Measurements from ENCODE around the gene PDGFA. TPM values are rescaled to one million over a fixed set of nuclear protein-coding genes. Genes with fewer than 3 reads are reported as not detected.

Gene PDGFA
- total and polyA plus RNA-seq, 2 experiments from 2014 or later = 4.7 to 8.4 TPM

DNA sequence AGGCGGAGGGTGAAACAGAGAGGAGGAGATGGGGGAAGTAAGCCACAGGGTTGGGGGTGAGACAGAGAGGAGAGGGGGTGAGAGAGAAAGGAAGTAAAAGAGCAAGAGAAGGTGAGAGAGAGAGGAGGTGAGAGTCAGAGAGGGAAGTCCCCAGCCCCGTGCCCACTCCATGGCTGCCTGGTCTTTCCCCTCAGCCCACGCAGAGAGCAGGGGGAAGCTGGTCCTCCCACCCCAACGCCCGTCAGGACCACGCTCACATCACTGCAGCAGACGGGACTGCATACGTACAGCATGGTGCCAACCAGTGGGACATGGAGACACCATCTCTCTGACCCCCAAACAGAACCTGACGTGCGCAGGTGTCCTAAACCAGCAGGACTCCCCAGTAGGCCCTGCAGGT lies 12.1 kb upstream of the PDGFA start:
- no peak overlapping the region for H3K9ac ChIP-seq
- no peaks in the 10 kb centered on the region for H3K9me3 ChIP-seq (ENCODE audit: low read depth)
- no peak overlapping the region for H3K4me3 ChIP-seq
- no peak overlapping the region for H3K27ac ChIP-seq
- no peaks in the 10 kb centered on the region for H3K4me1 ChIP-seq (ENCODE audit: insufficient read depth)
- no peak overlapping the region for H2AFZ ChIP-seq
- WGBS, 2 experiments (ENCODE audit: low coverage in 1 of 2, low lambda C conversion rate in 2 of 2, missing lambda C conversion rate in 2 of 2) = 70 to 79% methylated on average over 9 to 10 of the region's 10 CpGs
- peaks cover 29% of the 10 kb centered on the region for H3K27me3 ChIP-seq (replicated peaks; ENCODE audit: insufficient read depth)
- H3F3A ChIP-seq (ENCODE audit: insufficient read depth) = no peaks in the 10 kb centered on the region
- no peaks in the 10 kb centered on the region for H3K79me2 ChIP-seq (ENCODE audit: insufficient read depth)
- H3K36me3 ChIP-seq (ENCODE audit: low read depth) = no peaks in the 10 kb centered on the region
- no peaks in the 10 kb centered on the region for H4K20me1 ChIP-seq (ENCODE audit: insufficient read depth)
- in situ Hi-C loops (cut with MboI) = no loop called here
- TF ChIP-seq EZH2 (IDR thresholded peaks at IDR 0.05; ENCODE audit: insufficient read depth, poor library complexity, severe bottlenecking) (no peak), EZH2phosphoT487 (IDR thresholded peaks at IDR 0.05; ENCODE audit: insufficient read depth, low read depth) (no peak)
- H3K4me2 ChIP-seq (ENCODE audit: unreplicated experiment) = no peak overlapping the region
- no peak for DNase-seq
- no peaks in the 10 kb centered on the region for H3K9me2 ChIP-seq (ENCODE audit: insufficient read depth)

DNA sequence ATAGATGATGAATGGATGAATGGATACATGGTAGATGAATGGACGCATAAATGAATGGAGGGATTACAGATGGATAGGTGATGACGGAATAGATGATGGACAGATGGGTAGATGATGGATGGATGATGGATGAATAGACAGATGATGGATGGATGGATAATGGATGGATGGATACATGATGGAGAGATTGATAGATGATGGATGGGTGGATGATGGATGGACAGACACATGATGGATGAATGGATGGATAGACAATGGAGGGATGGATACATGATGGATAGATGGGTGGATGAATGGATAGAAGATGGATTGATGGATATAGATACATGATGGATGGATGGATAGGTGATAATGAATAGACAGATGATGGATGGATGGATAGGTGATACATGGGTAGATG lies 8.8 kb upstream of the PDGFA start:
- Histone ChIP-seq H3K27ac (no peak overlapping the region), H3K4me3 (no peak overlapping the region), H3K9ac (no peak overlapping the region), H3K9me2 (ENCODE audit: insufficient read depth) (no peaks in the 10 kb centered on the region), H3K4me2 (ENCODE audit: unreplicated experiment) (no peak overlapping the region), H3K36me3 (ENCODE audit: low read depth) (no peaks in the 10 kb centered on the region), H3K27me3 (replicated peaks; ENCODE audit: insufficient read depth) (peaks cover 29% of the 10 kb centered on the region), H2AFZ (no peak overlapping the region), H3K79me2 (ENCODE audit: insufficient read depth) (no peaks in the 10 kb centered on the region), H4K20me1 (ENCODE audit: insufficient read depth) (no peaks in the 10 kb centered on the region), H3F3A (ENCODE audit: insufficient read depth) (no peaks in the 10 kb centered on the region), H3K9me3 (ENCODE audit: low read depth) (no peaks in the 10 kb centered on the region), H3K4me1 (ENCODE audit: insufficient read depth) (no peaks in the 10 kb centered on the region)
- in situ Hi-C loops (cut with MboI) = no loop called here
- no peak for DNase-seq
- no peak for TF ChIP-seq EZH2 (IDR thresholded peaks at IDR 0.05; ENCODE audit: insufficient read depth, poor library complexity, severe bottlenecking)
- TF ChIP-seq EZH2phosphoT487 (IDR thresholded peaks at IDR 0.05; ENCODE audit: insufficient read depth, low read depth) = no peak
- WGBS, 2 experiments (ENCODE audit: low coverage in 1 of 2, low lambda C conversion rate in 2 of 2, missing lambda C conversion rate in 2 of 2) = 37 to 63% methylated on average over 2 of the region's 2 CpGs

DNA sequence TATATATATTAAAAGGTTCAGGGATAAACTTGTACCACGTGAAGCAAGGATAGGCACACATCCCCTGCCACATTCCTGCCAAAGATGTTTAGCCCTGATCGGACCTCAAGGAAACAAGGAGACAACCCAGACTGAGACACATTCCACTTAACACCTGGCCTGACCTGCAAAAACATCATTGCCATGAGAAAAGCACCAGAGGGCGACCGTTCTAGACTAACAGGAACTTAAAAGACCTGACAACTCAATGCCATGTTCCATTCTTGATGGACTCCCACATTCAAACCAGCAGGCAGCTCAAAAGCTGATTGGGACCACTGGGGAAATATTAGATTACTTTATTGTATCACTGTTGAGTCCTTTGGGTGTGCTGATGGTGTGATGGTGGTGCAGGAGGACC lies 8.1 kb upstream of the PDGFA start:
- H3K4me1 ChIP-seq (ENCODE audit: insufficient read depth) = no peaks in the 10 kb centered on the region
- H3K27me3 ChIP-seq (replicated peaks; ENCODE audit: insufficient read depth) = peaks cover 37% of the 10 kb centered on the region
- no peaks in the 10 kb centered on the region for H3K36me3 ChIP-seq (ENCODE audit: low read depth)
- WGBS, 2 experiments (ENCODE audit: low coverage in 1 of 2, low lambda C conversion rate in 2 of 2, missing lambda C conversion rate in 2 of 2) = 46% methylated on average over 4 of the region's 4 CpGs
- H3K9me2 ChIP-seq (ENCODE audit: insufficient read depth) = no peaks in the 10 kb centered on the region
- no peaks in the 10 kb centered on the region for H3F3A ChIP-seq (ENCODE audit: insufficient read depth)
- H3K9ac ChIP-seq = no peak overlapping the region
- H3K9me3 ChIP-seq (ENCODE audit: low read depth) = no peaks in the 10 kb centered on the region
- H4K20me1 ChIP-seq (ENCODE audit: insufficient read depth) = no peaks in the 10 kb centered on the region
- no peak overlapping the region for H2AFZ ChIP-seq
- H3K27ac ChIP-seq = no peak overlapping the region
- TF ChIP-seq EZH2 (IDR thresholded peaks at IDR 0.05; ENCODE audit: insufficient read depth, poor library complexity, severe bottlenecking) = no peak
- no peak for TF ChIP-seq EZH2phosphoT487 (IDR thresholded peaks at IDR 0.05; ENCODE audit: insufficient read depth, low read depth)
- no peak overlapping the region for H3K4me2 ChIP-seq (ENCODE audit: unreplicated experiment)
- in situ Hi-C loops (cut with MboI) = no loop called here
- H3K79me2 ChIP-seq (ENCODE audit: insufficient read depth) = no peaks in the 10 kb centered on the region
- DNase-seq = no peak
- no peak overlapping the region for H3K4me3 ChIP-seq

DNA sequence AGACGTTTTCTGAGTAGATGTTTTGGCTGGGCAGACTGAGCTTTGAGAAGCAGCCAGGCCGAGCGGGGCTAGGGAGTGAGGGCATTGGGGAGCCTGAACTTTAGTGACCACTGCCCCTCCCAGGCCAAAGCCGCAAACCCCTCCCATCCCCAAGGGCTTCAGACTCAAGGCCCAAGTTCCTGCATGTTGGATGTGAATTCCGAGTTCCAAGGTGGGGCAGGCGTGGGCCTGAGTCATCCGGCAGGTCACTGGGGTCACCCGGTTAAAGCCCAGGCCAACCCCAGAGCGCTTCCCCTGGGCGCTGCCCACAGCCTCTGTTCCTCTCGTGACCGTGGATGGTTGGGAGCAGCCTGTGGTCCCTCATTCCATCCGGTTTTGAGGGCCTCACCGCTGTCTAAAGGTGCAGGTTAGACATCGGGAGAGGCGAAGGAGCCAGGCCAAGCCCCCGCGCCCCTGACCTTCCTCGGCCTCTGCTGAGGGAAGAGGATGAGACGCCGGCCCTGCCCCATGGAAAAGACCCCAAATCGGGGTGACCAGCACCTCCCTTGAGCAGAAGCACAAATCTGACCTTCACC lies 6.9 kb upstream of the PDGFA start:
- H4K20me1 ChIP-seq (ENCODE audit: insufficient read depth) = no peaks in the 10 kb centered on the region
- H3K4me3 ChIP-seq = no peak overlapping the region
- no peak overlapping the region for H3K4me2 ChIP-seq (ENCODE audit: unreplicated experiment)
- peaks cover 47% of the 10 kb centered on the region for H3K27me3 ChIP-seq (replicated peaks; ENCODE audit: insufficient read depth)
- no peak for TF ChIP-seq EZH2phosphoT487 (IDR thresholded peaks at IDR 0.05; ENCODE audit: insufficient read depth, low read depth)
- TF ChIP-seq EZH2 (IDR thresholded peaks at IDR 0.05; ENCODE audit: insufficient read depth, poor library complexity, severe bottlenecking) = no peak
- DNase-seq = no peak
- 78 to 80% methylated on average over 22 of the region's 22 CpGs for WGBS, 2 experiments (ENCODE audit: low coverage in 1 of 2, low lambda C conversion rate in 2 of 2, missing lambda C conversion rate in 2 of 2)
- H3K9me3 ChIP-seq (ENCODE audit: low read depth) = no peaks in the 10 kb centered on the region
- H3K9ac ChIP-seq = no peak overlapping the region
- in situ Hi-C loops (cut with MboI) = no loop called here
- H3K27ac ChIP-seq = no peak overlapping the region
- H3K4me1 ChIP-seq (ENCODE audit: insufficient read depth) = no peaks in the 10 kb centered on the region
- no peaks in the 10 kb centered on the region for H3F3A ChIP-seq (ENCODE audit: insufficient read depth)
- no peaks in the 10 kb centered on the region for H3K36me3 ChIP-seq (ENCODE audit: low read depth)
- no peaks in the 10 kb centered on the region for H3K9me2 ChIP-seq (ENCODE audit: insufficient read depth)
- no peaks in the 10 kb centered on the region for H3K79me2 ChIP-seq (ENCODE audit: insufficient read depth)
- H2AFZ ChIP-seq = no peak overlapping the region

DNA sequence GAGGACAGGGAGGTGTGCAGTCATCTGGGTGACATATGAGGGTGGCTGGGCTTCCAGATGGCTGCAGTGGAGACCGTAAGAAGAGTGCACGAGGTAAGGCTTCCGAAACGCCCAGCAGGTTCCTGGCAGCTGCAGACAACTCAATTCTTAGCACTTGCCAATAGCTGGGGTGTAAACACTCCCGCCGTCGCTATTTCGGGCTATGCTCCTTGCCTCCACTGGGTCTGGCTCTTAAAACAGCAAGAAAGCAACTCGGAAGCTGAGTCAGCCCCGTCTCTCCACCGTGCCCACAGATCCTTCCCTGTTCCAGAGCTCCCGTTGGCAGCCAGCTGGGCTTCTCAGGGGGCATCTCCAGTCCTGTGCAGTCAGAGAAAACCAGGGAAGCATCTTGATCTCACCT lies 6.1 kb upstream of the PDGFA start:
- Histone ChIP-seq H3K27me3 (replicated peaks; ENCODE audit: insufficient read depth) (peaks cover 55% of the 10 kb centered on the region), H3K79me2 (ENCODE audit: insufficient read depth) (no peaks in the 10 kb centered on the region), H3K4me2 (ENCODE audit: unreplicated experiment) (no peak overlapping the region), H3K36me3 (ENCODE audit: low read depth) (no peaks in the 10 kb centered on the region), H3K4me3 (no peak overlapping the region), H3F3A (ENCODE audit: insufficient read depth) (no peaks in the 10 kb centered on the region), H3K4me1 (ENCODE audit: insufficient read depth) (no peaks in the 10 kb centered on the region), H3K9me2 (ENCODE audit: insufficient read depth) (no peaks in the 10 kb centered on the region), H2AFZ (no peak overlapping the region), H3K27ac (no peak overlapping the region), H3K9me3 (ENCODE audit: low read depth) (no peaks in the 10 kb centered on the region), H4K20me1 (ENCODE audit: insufficient read depth) (no peaks in the 10 kb centered on the region), H3K9ac (no peak overlapping the region)
- no peak for TF ChIP-seq EZH2 (IDR thresholded peaks at IDR 0.05; ENCODE audit: insufficient read depth, poor library complexity, severe bottlenecking)
- no peak for TF ChIP-seq EZH2phosphoT487 (IDR thresholded peaks at IDR 0.05; ENCODE audit: insufficient read depth, low read depth)
- in situ Hi-C loops (cut with MboI) = no loop called here
- DNase-seq = peak; percentile 55
- WGBS, 2 experiments (ENCODE audit: low coverage in 1 of 2, low lambda C conversion rate in 2 of 2, missing lambda C conversion rate in 2 of 2) = 18 to 23% methylated on average over 12 of the region's 12 CpGs

All from GM23248 (cell line).